WTC11 (cell line): ENCODE data around the gene CH25H. TPM values are rescaled to one million over a fixed set of nuclear protein-coding genes. Genes with fewer than 3 reads are reported as not detected.

ENCODE experiments used
- ATAC-seq: fragments of 200-7000 bp; cut with Tn5 transposase; 2 replicates; pipeline ENCODE4 v1.10.0; 2021; ENCODE audit warnings: mild to moderate bottlenecking, moderate library complexity
- CTCF ChIA-PET: fragments of 300-600 bp; sonication (Branson Sonifier 250); formaldehyde crosslinking; loops from one replicate; lab custom pipeline; 2021; ENCODE audit warnings: antibody characterized with exemption; lab: Charles Lee
- POLR2A ChIA-PET: fragments of 350-600 bp; sonication (Branson Sonifier 250); formaldehyde crosslinking; loops from one replicate; lab custom pipeline; 2021; ENCODE audit warnings: antibody characterized with exemption; lab: Charles Lee
- DNase-seq: peaks from one replicate; pipeline ENCODE4 v3.0.0; 2021; ENCODE audit warnings: low spot score
- H3K27ac Mint-ChIP-seq: 2 replicates; pipeline ENCODE4 v1.8.0; 2021; ENCODE audit warnings: mixed read lengths
- H3K27me3 Mint-ChIP-seq: 2 replicates; pipeline ENCODE4 v1.8.0; 2021; ENCODE audit warnings: low read depth, mild to moderate bottlenecking, moderate library complexity, mixed read lengths
- H3K36me3 Mint-ChIP-seq: 2 replicates; pipeline ENCODE4 v1.8.0; 2021; ENCODE audit warnings: mixed read lengths
- H3K4me1 Mint-ChIP-seq: 2 replicates; pipeline ENCODE4 v1.8.0; 2022; ENCODE audit warnings: mixed read lengths
- H3K4me3 Mint-ChIP-seq: 2 replicates; pipeline ENCODE4 v1.8.0; 2021; ENCODE audit warnings: mild to moderate bottlenecking, moderate library complexity, mixed read lengths
- H3K9me3 Mint-ChIP-seq: 2 replicates; pipeline ENCODE4 v1.8.0; 2021; ENCODE audit warnings: mixed read lengths
- ATF1 ChIP-seq: sonication (generic); formaldehyde crosslinking; IDR thresholded peaks from 2 replicates; pipeline ENCODE4 v1.8.1; 2023; ENCODE audit warnings: mild to moderate bottlenecking, moderate library complexity, missing genetic modification reagents
- ELF4 ChIP-seq: sonication (generic); formaldehyde crosslinking; IDR thresholded peaks from 2 replicates; pipeline ENCODE4 v1.8.1; 2022; ENCODE audit warnings: low read depth, mild to moderate bottlenecking, moderate library complexity, missing genetic modification reagents
- FOXK1 ChIP-seq: sonication (generic); formaldehyde crosslinking; IDR thresholded peaks from 2 replicates; pipeline ENCODE4 v1.8.0; 2022; ENCODE audit warnings: mild to moderate bottlenecking, moderate library complexity, missing genetic modification reagents
- FOXP1 ChIP-seq: sonication (generic); formaldehyde crosslinking; IDR thresholded peaks from 2 replicates; pipeline ENCODE4 v1.8.0; 2022; ENCODE audit warnings: missing genetic modification reagents, mild to moderate bottlenecking, moderate library complexity, borderline replicate concordance
- GRHL2 ChIP-seq: fragments of 250-450 bp; sonication (Bioruptor Pico); IDR thresholded peaks from 2 replicates; pipeline ENCODE4 v1.8.0; 2022; ENCODE audit warnings: mild to moderate bottlenecking, moderate library complexity; ENCODE audit not compliant: insufficient replicate concordance, severe bottlenecking
- HMGA2 ChIP-seq: fragments of 250-450 bp; sonication (Bioruptor Pico); IDR thresholded peaks from 2 replicates; pipeline ENCODE4 v1.4.0; 2021; ENCODE audit warnings: mild to moderate bottlenecking, moderate library complexity
- JAZF1 ChIP-seq: fragments of 250-450 bp; sonication (Bioruptor Pico); IDR thresholded peaks from 2 replicates; pipeline ENCODE4 v1.9.0; 2021; ENCODE audit warnings: moderate library complexity, mild to moderate bottlenecking, inconsistent platforms
- NR2C2 ChIP-seq: sonication (generic); formaldehyde crosslinking; IDR thresholded peaks from 2 replicates; pipeline ENCODE4 v1.8.0; 2022; ENCODE audit warnings: mild to moderate bottlenecking, missing genetic modification reagents
- OVOL2 ChIP-seq: fragments of 250-450 bp; sonication (Bioruptor Pico); IDR thresholded peaks from 2 replicates; pipeline ENCODE4 v1.9.0; 2021; ENCODE audit warnings: mild to moderate bottlenecking, borderline replicate concordance
- TEAD1 ChIP-seq: sonication (generic); formaldehyde crosslinking; IDR thresholded peaks from 2 replicates; pipeline ENCODE4 v1.8.0; 2022; ENCODE audit warnings: mild to moderate bottlenecking, missing genetic modification reagents
- TEAD4 ChIP-seq: sonication (generic); formaldehyde crosslinking; IDR thresholded peaks from 2 replicates; pipeline ENCODE4 v1.8.0; 2022; ENCODE audit warnings: mild to moderate bottlenecking, missing genetic modification reagents
- ZNF396 ChIP-seq: fragments of 250-450 bp; sonication (Bioruptor Pico); IDR thresholded peaks from 2 replicates; pipeline ENCODE4 v1.8.0; 2021; ENCODE audit warnings: mild to moderate bottlenecking, moderate library complexity, borderline replicate concordance
- ZNF671 ChIP-seq: fragments of 250-450 bp; sonication (Bioruptor Pico); IDR thresholded peaks from 2 replicates; pipeline ENCODE4 v1.8.0; 2021; ENCODE audit warnings: mild to moderate bottlenecking
- total RNA-seq: library from RNA; stranded (reverse); gene quantifications from 3 replicates; pipeline ENCODE4 v1.2.3, GENCODE V29; 2021
- TF ChIP-seq, protein P1 (sequence below): sonication (generic); formaldehyde crosslinking; IDR thresholded peaks from 2 replicates; pipeline ENCODE4 v1.8.1; 2023; ENCODE audit warnings: mild to moderate bottlenecking, moderate library complexity, missing genetic modification reagents
- TF ChIP-seq, protein P2 (sequence below): sonication (generic); formaldehyde crosslinking; IDR thresholded peaks from 2 replicates; pipeline ENCODE4 v1.8.1; 2023; ENCODE audit warnings: mild to moderate bottlenecking, missing genetic modification reagents, moderate library complexity
- TF ChIP-seq, protein P3 (sequence below): sonication (generic); formaldehyde crosslinking; IDR thresholded peaks from 2 replicates; pipeline ENCODE4 v1.8.1; 2022; ENCODE audit warnings: low read depth, missing genetic modification reagents, borderline replicate concordance
- TF ChIP-seq, protein P4 (sequence below): fragments of 250-450 bp; sonication (Bioruptor Pico); IDR thresholded peaks from 2 replicates; pipeline ENCODE4 v1.9.0; 2021; ENCODE audit warnings: moderate library complexity, mild to moderate bottlenecking, inconsistent platforms, borderline replicate concordance
- TF ChIP-seq, protein P5 (sequence below): sonication (generic); formaldehyde crosslinking; conservative IDR thresholded peaks from 2 replicates; pipeline ENCODE4 v1.8.1; 2023; ENCODE audit warnings: mild to moderate bottlenecking, low read depth, missing genetic modification reagents, moderate library complexity

The CH25H gene
- total RNA-seq, 1 experiment from 2014 or later = not detected

DNA sequence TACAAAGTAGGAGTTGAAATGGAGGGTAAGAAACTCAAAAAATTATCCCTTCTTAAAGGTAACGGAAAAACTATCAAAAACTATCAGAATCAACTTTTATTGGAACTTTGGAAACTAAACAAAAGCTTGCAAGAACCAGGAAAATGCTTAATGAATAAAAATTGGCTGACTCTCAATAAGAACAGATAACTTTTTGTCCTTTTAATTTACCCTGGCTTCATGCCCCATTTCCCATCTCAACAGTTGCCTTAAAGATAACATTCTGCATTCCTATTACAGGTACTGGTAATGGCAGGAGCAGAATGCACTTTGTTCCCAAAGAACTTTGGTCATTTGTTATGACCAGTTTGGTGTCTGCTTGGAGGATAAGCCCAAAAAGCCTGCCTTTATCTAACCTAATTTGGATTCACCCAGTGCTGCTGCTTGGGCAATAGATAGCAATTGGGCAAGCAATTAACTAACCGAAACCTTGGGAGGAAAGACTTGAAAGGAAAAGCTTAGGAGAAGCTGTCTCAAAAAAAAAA is 17.8 kb downstream of the CH25H start:
- POLR2A ChIA-PET = no interaction called here
- Mint-ChIP-seq H3K27ac (no peak overlapping the region), H3K36me3 (no peaks in the 10 kb centered on the region), H3K9me3 (no peaks in the 10 kb centered on the region), H3K27me3 (no peaks in the 10 kb centered on the region), H3K4me1 (peaks cover 5% of the 10 kb centered on the region), H3K4me3 (no peak overlapping the region)
- DNase-seq = no peak
- TF ChIP-seq GRHL2 = no peak
- no peak for ATAC-seq
- CTCF ChIA-PET = no interaction called here

DNA sequence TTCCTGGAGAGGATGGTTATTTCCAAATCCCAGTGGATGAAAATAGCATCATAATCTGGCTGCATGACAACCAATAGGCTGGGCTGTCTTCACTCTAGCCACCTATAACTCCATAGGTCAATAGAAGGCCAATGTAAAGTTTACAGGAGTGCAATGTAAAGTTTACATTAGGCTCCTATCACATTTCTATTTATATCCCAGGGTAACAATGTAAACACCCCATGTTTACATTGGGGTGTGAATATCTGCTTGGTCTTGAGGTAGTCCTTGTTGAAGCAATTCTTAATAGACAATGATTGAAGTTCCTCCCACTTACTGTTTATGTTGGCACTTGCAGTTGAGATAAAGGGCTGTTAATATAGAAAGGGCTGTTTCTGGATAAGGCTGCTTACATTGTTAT is 21.5 kb downstream of the CH25H start:
- ChIA-PET CTCF (no interaction called here), POLR2A (no interaction called here)
- Mint-ChIP-seq H3K27ac (no peak overlapping the region), H3K4me3 (no peak overlapping the region), H3K9me3 (peaks cover 4% of the 10 kb centered on the region), H3K27me3 (no peaks in the 10 kb centered on the region), H3K4me1 (peaks cover 5% of the 10 kb centered on the region)
- ATAC-seq = no peak
- TF ChIP-seq FOXP1 = no peak
- TF ChIP-seq JAZF1 (CRISPR knock-in tag) = no peak
- no peak for TF ChIP-seq ZNF396
- TF ChIP-seq OVOL2 (CRISPR knock-in tag) = no peak
- no peak for TF ChIP-seq ATF1 (CRISPR knock-in tag)
- TF ChIP-seq, all 79 proteins: peak for 0
- no peaks in the 10 kb centered on the region for H3K36me3 Mint-ChIP-seq
- no peak for DNase-seq

DNA sequence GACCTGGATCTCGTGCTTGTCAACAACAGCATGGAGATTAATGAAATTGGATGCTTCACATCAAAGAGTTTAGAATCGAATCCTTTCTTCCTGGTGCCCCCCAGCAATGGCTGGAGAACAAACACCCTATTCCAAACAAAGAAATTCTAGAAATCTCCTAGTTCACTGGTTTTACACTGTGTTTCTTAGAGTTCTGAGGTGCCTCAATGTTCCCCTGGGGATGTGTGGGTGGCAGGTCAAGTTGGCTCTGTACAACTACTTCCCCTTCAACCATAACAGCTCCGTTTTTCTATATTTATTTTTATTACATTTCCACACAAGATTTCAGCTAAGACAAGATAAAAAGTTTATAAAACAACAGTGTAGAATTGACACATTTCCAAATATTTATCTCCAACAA is 22.5 kb downstream of the CH25H start:
- no peak overlapping the region for H3K27ac Mint-ChIP-seq
- H3K4me3 Mint-ChIP-seq = no peak overlapping the region
- peaks cover 5% of the 10 kb centered on the region for H3K4me1 Mint-ChIP-seq
- no peaks in the 10 kb centered on the region for H3K27me3 Mint-ChIP-seq
- ChIA-PET POLR2A (no interaction called here), CTCF (interaction anchor here (1.8 kb wide), 1 partner anchor 155 kb away, joined by 4 read pairs; no protein-coding TSS in a partner anchor)
- no peak for ATAC-seq
- TF ChIP-seq ZNF671 (CRISPR knock-in tag) = no peak
- TF ChIP-seq, protein P1, sequence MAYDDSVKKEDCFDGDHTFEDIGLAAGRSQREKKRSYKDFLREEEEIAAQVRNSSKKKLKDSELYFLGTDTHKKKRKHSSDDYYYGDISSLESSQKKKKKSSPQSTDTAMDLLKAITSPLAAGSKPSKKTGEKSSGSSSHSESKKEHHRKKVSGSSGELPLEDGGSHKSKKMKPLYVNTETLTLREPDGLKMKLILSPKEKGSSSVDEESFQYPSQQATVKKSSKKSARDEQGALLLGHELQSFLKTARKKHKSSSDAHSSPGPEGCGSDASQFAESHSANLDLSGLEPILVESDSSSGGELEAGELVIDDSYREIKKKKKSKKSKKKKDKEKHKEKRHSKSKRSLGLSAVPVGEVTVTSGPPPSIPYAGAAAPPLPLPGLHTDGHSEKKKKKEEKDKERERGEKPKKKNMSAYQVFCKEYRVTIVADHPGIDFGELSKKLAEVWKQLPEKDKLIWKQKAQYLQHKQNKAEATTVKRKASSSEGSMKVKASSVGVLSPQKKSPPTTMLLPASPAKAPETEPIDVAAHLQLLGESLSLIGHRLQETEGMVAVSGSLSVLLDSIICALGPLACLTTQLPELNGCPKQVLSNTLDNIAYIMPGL = no peak
- TF ChIP-seq ELF4 (CRISPR knock-in tag) = no peak
- no peak for TF ChIP-seq JAZF1 (CRISPR knock-in tag)
- TF ChIP-seq, protein P2, sequence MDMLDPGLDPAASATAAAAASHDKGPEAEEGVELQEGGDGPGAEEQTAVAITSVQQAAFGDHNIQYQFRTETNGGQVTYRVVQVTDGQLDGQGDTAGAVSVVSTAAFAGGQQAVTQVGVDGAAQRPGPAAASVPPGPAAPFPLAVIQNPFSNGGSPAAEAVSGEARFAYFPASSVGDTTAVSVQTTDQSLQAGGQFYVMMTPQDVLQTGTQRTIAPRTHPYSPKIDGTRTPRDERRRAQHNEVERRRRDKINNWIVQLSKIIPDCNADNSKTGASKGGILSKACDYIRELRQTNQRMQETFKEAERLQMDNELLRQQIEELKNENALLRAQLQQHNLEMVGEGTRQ (CRISPR knock-in tag) = no peak
- no peak for TF ChIP-seq HMGA2 (CRISPR knock-in tag)
- TF ChIP-seq, protein P3, sequence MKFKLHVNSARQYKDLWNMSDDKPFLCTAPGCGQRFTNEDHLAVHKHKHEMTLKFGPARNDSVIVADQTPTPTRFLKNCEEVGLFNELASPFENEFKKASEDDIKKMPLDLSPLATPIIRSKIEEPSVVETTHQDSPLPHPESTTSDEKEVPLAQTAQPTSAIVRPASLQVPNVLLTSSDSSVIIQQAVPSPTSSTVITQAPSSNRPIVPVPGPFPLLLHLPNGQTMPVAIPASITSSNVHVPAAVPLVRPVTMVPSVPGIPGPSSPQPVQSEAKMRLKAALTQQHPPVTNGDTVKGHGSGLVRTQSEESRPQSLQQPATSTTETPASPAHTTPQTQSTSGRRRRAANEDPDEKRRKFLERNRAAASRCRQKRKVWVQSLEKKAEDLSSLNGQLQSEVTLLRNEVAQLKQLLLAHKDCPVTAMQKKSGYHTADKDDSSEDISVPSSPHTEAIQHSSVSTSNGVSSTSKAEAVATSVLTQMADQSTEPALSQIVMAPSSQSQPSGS (CRISPR knock-in tag) = no peak
- no peak for TF ChIP-seq FOXP1
- TF ChIP-seq OVOL2 (CRISPR knock-in tag) = no peak
- no peak for TF ChIP-seq FOXK1 (CRISPR knock-in tag)
- TF ChIP-seq TEAD4 (CRISPR knock-in tag) = no peak
- no peak for TF ChIP-seq TEAD1 (CRISPR knock-in tag)
- no peak for TF ChIP-seq NR2C2 (CRISPR knock-in tag)
- TF ChIP-seq, protein P4, sequence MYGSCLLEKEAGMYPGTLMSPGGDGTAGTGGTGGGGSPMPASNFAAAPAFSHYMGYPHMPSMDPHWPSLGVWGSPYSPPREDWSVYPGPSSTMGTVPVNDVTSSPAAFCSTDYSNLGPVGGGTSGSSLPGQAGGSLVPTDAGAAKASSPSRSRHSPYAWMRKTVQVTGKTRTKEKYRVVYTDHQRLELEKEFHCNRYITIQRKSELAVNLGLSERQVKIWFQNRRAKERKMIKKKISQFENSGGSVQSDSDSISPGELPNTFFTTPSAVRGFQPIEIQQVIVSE = no peak
- TF ChIP-seq, protein P5, sequence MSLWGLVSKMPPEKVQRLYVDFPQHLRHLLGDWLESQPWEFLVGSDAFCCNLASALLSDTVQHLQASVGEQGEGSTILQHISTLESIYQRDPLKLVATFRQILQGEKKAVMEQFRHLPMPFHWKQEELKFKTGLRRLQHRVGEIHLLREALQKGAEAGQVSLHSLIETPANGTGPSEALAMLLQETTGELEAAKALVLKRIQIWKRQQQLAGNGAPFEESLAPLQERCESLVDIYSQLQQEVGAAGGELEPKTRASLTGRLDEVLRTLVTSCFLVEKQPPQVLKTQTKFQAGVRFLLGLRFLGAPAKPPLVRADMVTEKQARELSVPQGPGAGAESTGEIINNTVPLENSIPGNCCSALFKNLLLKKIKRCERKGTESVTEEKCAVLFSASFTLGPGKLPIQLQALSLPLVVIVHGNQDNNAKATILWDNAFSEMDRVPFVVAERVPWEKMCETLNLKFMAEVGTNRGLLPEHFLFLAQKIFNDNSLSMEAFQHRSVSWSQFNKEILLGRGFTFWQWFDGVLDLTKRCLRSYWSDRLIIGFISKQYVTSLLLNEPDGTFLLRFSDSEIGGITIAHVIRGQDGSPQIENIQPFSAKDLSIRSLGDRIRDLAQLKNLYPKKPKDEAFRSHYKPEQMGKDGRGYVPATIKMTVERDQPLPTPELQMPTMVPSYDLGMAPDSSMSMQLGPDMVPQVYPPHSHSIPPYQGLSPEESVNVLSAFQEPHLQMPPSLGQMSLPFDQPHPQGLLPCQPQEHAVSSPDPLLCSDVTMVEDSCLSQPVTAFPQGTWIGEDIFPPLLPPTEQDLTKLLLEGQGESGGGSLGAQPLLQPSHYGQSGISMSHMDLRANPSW (CRISPR knock-in tag) = no peak
- TF ChIP-seq, all 79 proteins: peak for 0
- no peak for DNase-seq
- peaks cover 4% of the 10 kb centered on the region for H3K9me3 Mint-ChIP-seq
- no peaks in the 10 kb centered on the region for H3K36me3 Mint-ChIP-seq
